Measurements from ENCODE around the gene VPS13C. TPM values are rescaled to one million over a fixed set of nuclear protein-coding genes. Genes with fewer than 3 reads are reported as not detected.

VPS13C gene
- 9.0 to 12.7 TPM (median 11.5 TPM) in 5 replicates for total RNA-seq (2022; extraction: Qiagen RNA extraction; ENCODE audit: low read depth)

GRCh38 chr15:62060113-62060895 lies at the start of gene VPS13C:
Gene VPS13C, minus strand, starts transcription at chr15:62060447. Its CDS starts 73 bp downstream, at chr15:62060374.

GRCh38 chr15:62066663-62067447 lies 6.6 kb upstream of the VPS13C start, which contains the start of gene C2CD4A:
Gene C2CD4A, plus strand, starts transcription at chr15:62066977. Its CDS starts 637 bp downstream, at chr15:62067614.

Other genes starting within 250 kb of the VPS13C start
- 0.09 to 0.18 TPM (median 0.15 TPM) in 4 of 5 replicates, not detected in the other for gene C2CD4A, start 6.5 kb upstream of the VPS13C start, total RNA-seq (2022; extraction: Qiagen RNA extraction; ENCODE audit: low read depth)
- gene C2CD4B, start 104.8 kb upstream of the VPS13C start, total RNA-seq (2022; extraction: Qiagen RNA extraction; ENCODE audit: low read depth) = 0.16 to 0.46 TPM (median 0.21 TPM) in 3 of 5 replicates, not detected in the others